Retina (tissue), 1 donor: ENCODE measurements around the gene SF3B4.
"Not testable (repeated sequence)": the region's sequence is repeated elsewhere in the genome, so short reads cannot be mapped to it uniquely, and the experiment has no call there.

ENCODE experiments used
- DNase-seq: peaks from one replicate; pipeline ENCODE4 v3.0.0-alpha.2; 2016

SF3B4 gene, protein sequence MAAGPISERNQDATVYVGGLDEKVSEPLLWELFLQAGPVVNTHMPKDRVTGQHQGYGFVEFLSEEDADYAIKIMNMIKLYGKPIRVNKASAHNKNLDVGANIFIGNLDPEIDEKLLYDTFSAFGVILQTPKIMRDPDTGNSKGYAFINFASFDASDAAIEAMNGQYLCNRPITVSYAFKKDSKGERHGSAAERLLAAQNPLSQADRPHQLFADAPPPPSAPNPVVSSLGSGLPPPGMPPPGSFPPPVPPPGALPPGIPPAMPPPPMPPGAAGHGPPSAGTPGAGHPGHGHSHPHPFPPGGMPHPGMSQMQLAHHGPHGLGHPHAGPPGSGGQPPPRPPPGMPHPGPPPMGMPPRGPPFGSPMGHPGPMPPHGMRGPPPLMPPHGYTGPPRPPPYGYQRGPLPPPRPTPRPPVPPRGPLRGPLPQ

GRCh38 chr1:149927563-149928400 is at the start of gene SF3B4:
SF3B4 (minus strand) TSS chr1:149927803; CDS start chr1:149927759, 44 bp downstream.
- peak; percentile 98 for DNase-seq

- DNase-seq = no peak
These were observed 49.7 kb upstream of the SF3B4 start for GRCh38 chr1:149977345-149977744.

- DNase-seq = no peak
These were observed 44.9 kb upstream of the SF3B4 start for GRCh38 chr1:149972547-149972946.

DNA sequence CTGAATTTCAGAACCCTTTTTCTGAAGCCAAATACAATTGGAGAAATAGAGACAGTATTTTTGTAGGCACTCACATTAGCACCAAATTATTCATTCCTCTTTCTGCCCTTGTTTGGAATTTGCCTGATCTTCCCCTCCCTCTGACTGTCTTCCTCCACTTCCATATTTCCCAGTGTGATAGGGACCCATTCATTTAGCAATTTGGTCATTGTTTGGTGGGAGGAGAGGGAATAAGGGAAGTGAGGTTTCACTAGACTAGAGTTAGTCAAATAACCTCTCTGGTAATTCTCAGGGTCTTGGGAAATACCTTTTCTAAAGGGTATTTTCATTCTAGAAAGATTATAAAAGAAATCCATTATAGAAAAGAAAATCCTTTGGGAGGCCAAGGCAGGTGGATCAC is 40.0 kb upstream of the SF3B4 start:
- no peak for DNase-seq

- no peak for DNase-seq
These were observed 39.4 kb upstream of the SF3B4 start for GRCh38 chr1:149967041-149967440.

DNA sequence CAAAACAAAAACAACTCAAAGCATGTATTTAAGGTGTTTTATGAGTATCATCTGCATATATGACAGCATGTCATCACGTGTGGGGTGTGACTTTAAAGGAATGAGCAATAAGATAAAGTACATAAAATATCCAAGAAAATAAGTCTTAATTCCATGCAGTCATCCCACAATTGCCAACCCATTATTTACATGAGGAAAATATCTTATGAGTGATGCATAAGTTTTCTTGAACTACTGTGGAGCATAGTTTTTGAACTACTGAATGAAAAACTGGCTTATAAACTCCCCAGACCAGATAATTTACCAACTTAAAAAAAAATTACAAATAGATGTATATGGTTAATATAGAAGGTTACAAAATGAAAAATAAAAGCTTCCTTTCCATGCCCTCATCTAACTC is 38.8 kb upstream of the SF3B4 start:
- no peak for DNase-seq

GRCh38 chr1:149965440-149965839 is 37.8 kb upstream of the SF3B4 start:
- no peak for DNase-seq

DNA sequence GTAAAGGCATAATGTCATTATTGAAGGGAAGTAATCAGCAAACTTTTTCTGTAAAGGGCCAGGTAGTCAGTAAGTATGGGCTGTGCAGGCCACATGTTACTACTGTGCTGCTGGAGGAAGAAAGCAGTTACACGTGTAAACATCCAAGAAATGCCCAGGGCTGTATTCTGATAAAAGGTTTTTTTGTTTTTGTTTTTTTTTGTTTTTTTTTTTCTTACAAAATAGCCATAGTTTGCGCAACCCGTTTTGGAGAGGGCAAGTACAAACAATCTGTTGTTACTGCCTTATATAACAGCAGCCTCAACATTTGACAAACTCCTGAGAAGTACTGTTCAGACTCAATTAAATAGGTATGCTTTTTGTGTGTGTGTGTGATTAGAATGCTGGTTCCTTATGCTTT is 35.8 kb upstream of the SF3B4 start:
- no peak for DNase-seq

DNA sequence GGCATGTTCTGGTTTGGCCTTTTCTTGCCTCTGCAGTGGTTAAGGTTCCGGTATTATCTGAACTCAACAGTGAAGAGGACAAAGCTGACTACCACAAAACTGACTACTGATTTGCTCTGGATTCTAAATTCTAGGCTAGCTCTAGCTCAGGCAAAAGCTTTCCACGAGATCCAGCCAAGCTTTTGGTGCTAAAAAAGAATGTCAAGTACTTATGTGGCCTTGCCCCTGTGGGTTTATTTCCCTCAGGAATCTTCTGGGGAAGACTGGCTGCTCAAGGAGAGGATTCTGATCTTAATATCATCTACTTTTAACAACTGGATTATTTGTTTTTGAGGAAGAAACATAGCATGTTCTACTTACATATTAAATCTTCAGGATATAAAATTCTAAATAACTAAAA is 35.1 kb upstream of the SF3B4 start:
- no peak for DNase-seq

GRCh38 chr1:149962039-149962647 is 34.5 kb upstream of the SF3B4 start:
- peak; percentile 70 for DNase-seq

DNA sequence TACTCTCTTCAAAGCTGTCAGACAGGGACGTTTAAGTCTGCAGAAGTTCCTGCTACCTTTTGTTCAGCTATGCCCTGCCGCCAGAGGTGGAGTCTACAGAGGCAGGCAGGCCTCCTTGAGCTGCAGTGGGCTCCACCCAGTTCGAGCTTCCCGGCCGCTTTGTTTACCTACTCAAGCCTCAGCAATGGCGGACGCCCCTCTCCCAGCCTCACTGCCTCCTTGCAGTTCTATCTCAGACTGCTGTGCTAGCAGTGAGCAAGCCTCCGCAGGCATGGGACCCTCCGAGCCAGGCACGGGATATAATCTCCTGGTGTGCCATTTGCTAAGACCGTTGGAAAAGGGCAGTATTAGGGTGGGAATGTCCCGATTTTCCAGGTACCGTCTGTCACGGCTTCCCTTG is 29.9 kb upstream of the SF3B4 start:
- DNase-seq = not testable (repeated sequence)

DNA sequence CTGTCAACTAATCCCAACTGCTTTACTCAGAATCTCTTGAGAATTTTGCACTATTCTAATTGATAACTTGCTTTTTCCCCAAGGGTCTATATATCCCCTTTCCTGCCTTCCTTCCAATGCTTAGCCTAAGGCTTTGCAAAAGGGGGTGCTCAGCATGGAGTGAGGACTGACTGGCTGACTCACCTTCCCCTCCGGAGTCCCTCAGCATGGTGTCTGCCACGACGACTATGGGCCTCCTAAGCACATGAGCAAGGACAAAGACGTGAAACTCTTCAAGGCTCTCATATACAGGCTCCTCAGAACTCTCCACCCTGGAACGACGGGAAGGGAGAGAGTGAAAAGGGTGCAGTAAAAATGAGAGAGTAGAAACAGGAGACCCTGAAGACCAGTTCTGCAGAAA is 22.3 kb upstream of the SF3B4 start:
- DNase-seq = no peak

- no peak for DNase-seq
These were observed 17.6 kb upstream of the SF3B4 start for GRCh38 chr1:149945206-149945605.

- no peak for DNase-seq
These were observed 15.3 kb upstream of the SF3B4 start for GRCh38 chr1:149942885-149943284.

DNA sequence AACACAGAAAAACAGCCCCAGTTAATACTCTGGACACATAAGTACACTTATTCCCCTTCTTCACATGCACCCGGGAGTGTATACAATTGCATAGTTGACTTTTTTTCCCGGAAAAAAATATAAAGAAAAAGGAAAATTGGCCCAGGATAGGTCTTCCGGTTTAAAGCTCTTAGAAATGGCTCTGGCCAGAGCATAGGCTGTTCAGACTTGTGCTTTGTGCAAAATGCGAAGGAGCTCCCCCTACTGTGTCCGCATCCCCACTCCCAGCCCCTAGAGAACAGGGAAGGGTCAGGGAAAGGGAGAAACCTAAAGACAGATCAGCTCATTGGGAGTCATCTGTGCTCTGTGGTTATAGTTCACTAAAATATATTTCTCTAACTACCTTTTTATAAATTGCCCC is 14.6 kb upstream of the SF3B4 start:
- DNase-seq = peak; percentile 43

- no peak for DNase-seq
These were observed 12.8 kb upstream of the SF3B4 start for GRCh38 chr1:149940427-149940826.

DNA sequence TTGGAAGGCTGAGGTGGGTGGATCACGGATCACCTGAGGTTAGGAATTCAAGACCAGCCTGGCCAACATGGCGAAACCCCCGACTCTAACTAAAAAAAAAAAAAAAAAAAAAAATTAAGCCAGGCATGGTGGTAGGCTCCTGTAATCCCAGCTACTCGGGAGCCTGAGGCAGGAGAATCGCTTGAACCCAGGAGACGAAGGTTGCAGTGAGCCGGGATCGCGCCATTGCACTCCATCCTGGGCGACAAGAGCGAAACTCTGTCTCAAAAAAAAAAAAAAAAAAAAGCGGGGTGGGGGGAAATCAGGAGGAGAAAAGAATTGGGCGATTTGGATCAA is 11.0 kb upstream of the SF3B4 start:
- not testable (repeated sequence) for DNase-seq

- DNase-seq = no peak
These were observed 10.2 kb upstream of the SF3B4 start for GRCh38 chr1:149937759-149938158.

- peak; percentile 44 for DNase-seq
These were observed 9.5 kb upstream of the SF3B4 start for GRCh38 chr1:149936992-149937705.

GRCh38 chr1:149936170-149936991 is 8.8 kb upstream of the SF3B4 start, which contains the start of gene MTMR11:
MTMR11 (minus strand) TSS chr1:149936879; CDS start chr1:149936647, 232 bp downstream.
- peak; percentile 47 for DNase-seq

GRCh38 chr1:149934356-149934755 is 6.8 kb upstream of the SF3B4 start:
- no peak for DNase-seq

GRCh38 chr1:149933208-149933607 is 5.6 kb upstream of the SF3B4 start:
- no peak for DNase-seq
